HepG2 (cell line): ENCODE data around the gene ENO2. TPM values are rescaled to one million over a fixed set of nuclear protein-coding genes. Genes with fewer than 3 reads are reported as not detected.

ENCODE experiments used
- CAMTA2 ChIP-seq: sonication (generic); formaldehyde crosslinking; IDR thresholded peaks from 2 replicates; pipeline ENCODE4 v1.4.0; 2020; ENCODE audit warnings: mild to moderate bottlenecking, missing genetic modification reagents, borderline replicate concordance
- KAT8 ChIP-seq: IDR thresholded peaks from 2 replicates; pipeline ENCODE4 v1.6.1; 2016; ENCODE audit warnings: missing genetic modification reagents, missing compliant biosample characterization
- MEIS2 ChIP-seq: sonication (generic); formaldehyde crosslinking; IDR thresholded peaks from 2 replicates; pipeline ENCODE4 v1.9.0; 2021; ENCODE audit warnings: mild to moderate bottlenecking, missing genetic modification reagents
- NKX3-1 ChIP-seq: sonication (generic); formaldehyde crosslinking; IDR thresholded peaks from 2 replicates; pipeline ENCODE4 v1.5.0; 2020; ENCODE audit warnings: missing genetic modification reagents
- NONO ChIP-seq, 2 experiments: fragments of 450-650 bp in 1 of 2; sonication (generic) in 1 of 2; formaldehyde crosslinking in 1 of 2; IDR thresholded peaks in 1 of 2; conservative IDR thresholded peaks in 1 of 2; 2 replicates each; pipeline versions ENCODE4 v1.6.1 to v1.8.0; 2017 to 2022; ENCODE audit warnings: mild to moderate bottlenecking in 1 of 2, missing genetic modification reagents in 1 of 2, moderate library complexity in 1 of 2
- PAX8 ChIP-seq: sonication (generic); formaldehyde crosslinking; IDR thresholded peaks from 2 replicates; pipeline ENCODE4 v1.8.0; 2022; ENCODE audit warnings: mild to moderate bottlenecking, missing genetic modification reagents, borderline replicate concordance
- REST ChIP-seq, 2 experiments: IDR thresholded peaks; 2 replicates each; pipeline ENCODE4 v1.6.1; 2011 to 2012; ENCODE audit warnings: low read length in 2 of 2, borderline replicate concordance in 1 of 2, low read depth in 1 of 2, mild to moderate bottlenecking in 1 of 2, moderate library complexity in 1 of 2
- SAP130 ChIP-seq: IDR thresholded peaks from 2 replicates; pipeline ENCODE4 v1.6.1; 2016; ENCODE audit warnings: low read depth
- SMAD3 ChIP-seq: sonication (generic); formaldehyde crosslinking; IDR thresholded peaks from 2 replicates; pipeline ENCODE4 v1.4.0; 2020; ENCODE audit warnings: missing genetic modification reagents
- TGIF2 ChIP-seq: IDR thresholded peaks from 2 replicates; pipeline ENCODE4 v1.6.1; 2016; ENCODE audit warnings: control low read depth, missing compliant biosample characterization
- XRCC5 ChIP-seq: fragments of 200-400 bp; formaldehyde crosslinking; optimal IDR thresholded peaks from 2 replicates; pipeline ENCODE3; 2017; ENCODE audit warnings: mild to moderate bottlenecking, low read length
- ZKSCAN5 ChIP-seq: sonication (generic); formaldehyde crosslinking; IDR thresholded peaks from 2 replicates; pipeline ENCODE4 v1.5.1; 2020; ENCODE audit warnings: mild to moderate bottlenecking, missing genetic modification reagents
- ZNF720 ChIP-seq: sonication (generic); formaldehyde crosslinking; IDR thresholded peaks from 2 replicates; pipeline ENCODE4 v1.4.0; 2020; ENCODE audit warnings: missing genetic modification reagents
- ZNF891 ChIP-seq: sonication (generic); formaldehyde crosslinking; IDR thresholded peaks from 2 replicates; pipeline ENCODE4 v1.5.0; 2020; ENCODE audit warnings: mild to moderate bottlenecking, missing genetic modification reagents
- polyA plus RNA-seq, 8 experiments: library from polyadenylated mRNA; depleted of rRNA in 3 of 8; stranded (reverse) in 7 of 8; unstranded in 1 of 8; fragments of >200 nt; fragmentation: Illumina TruSeq in 4 of 8; extraction: Trizol in 4 of 8; gene quantifications; 2 replicates each; pipeline versions ENCODE4 v1.2.1 to v1.2.3, GENCODE V29; 2011 to 2016; ENCODE audit warnings: low read depth in 4 of 8, missing spikeins in 1 of 8, mixed read lengths in 1 of 8; ENCODE audit not compliant: insufficient read depth in 1 of 8
- total RNA-seq, 5 experiments: library from RNA; depleted of rRNA; stranded (reverse); fragments of >200 nt; fragmentation: Illumina TruSeq; extraction: Trizol; gene quantifications; 2 replicates each; pipeline ENCODE4 v1.2.3, GENCODE V29; 2016; ENCODE audit warnings: low read depth in 1 of 5
- TF ChIP-seq, protein P1 (sequence below): sonication (generic); formaldehyde crosslinking; IDR thresholded peaks from one replicate; pipeline ENCODE4 v1.5.1; 2020; ENCODE audit warnings: mild to moderate bottlenecking, missing genetic modification reagents; ENCODE audit errors: not compliant biosample characterization
- TF ChIP-seq, protein P2 (sequence below): sonication (generic); formaldehyde crosslinking; conservative IDR thresholded peaks from 2 replicates; pipeline ENCODE4 v1.4.0; 2020; ENCODE audit warnings: missing genetic modification reagents

ENO2 gene
- total and polyA plus RNA-seq, 2 of the 13 experiments (the other 11 are each of a cell fraction or from before 2014, with no cell fraction given): 19.3 to 136 TPM

DNA sequence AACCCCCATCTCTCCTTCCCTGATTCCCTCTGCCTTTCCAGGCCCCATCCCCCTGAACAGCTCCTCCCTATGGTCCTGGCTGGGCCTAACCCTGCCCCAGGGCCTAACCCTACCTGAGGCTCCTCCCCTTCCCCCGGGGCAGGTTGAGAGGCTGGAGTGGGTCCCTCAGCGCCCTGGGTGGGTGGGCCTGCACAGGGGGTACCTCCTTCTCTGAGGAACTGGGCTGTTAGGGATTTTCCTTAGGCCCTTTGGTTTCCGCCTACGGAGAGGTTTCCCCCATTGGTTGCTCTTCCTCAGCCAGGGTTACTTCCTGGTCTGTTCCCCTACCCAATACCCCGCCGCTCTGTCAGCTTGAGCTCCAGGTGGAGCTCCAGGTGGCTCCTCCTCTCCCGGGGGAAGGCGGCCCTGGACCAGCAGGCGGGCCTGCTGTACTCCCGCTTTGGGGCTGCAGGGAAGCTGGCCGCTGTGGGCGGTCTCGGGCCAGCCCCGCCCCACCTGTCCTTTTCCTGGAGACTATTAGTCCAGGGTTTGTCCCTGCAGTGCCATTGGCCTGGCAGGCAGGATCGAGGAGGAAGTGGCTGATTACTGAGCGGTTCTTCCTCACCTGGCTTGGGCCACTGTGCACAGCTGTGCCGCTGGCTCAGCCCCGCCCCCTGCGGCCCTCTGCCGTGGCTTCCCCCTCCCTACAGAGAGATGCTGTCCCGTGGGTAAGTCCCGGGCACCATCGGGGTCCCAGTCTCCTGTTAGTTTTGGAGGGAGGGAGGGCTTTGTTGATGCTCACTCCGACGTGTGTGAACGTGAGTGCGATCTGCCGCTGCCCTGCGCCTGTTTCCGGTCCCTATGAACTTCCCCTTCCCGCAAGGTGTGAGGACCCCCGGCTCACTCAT lies 31.9 kb downstream of the ENO2 start (continued):
- TF ChIP-seq, protein P1, sequence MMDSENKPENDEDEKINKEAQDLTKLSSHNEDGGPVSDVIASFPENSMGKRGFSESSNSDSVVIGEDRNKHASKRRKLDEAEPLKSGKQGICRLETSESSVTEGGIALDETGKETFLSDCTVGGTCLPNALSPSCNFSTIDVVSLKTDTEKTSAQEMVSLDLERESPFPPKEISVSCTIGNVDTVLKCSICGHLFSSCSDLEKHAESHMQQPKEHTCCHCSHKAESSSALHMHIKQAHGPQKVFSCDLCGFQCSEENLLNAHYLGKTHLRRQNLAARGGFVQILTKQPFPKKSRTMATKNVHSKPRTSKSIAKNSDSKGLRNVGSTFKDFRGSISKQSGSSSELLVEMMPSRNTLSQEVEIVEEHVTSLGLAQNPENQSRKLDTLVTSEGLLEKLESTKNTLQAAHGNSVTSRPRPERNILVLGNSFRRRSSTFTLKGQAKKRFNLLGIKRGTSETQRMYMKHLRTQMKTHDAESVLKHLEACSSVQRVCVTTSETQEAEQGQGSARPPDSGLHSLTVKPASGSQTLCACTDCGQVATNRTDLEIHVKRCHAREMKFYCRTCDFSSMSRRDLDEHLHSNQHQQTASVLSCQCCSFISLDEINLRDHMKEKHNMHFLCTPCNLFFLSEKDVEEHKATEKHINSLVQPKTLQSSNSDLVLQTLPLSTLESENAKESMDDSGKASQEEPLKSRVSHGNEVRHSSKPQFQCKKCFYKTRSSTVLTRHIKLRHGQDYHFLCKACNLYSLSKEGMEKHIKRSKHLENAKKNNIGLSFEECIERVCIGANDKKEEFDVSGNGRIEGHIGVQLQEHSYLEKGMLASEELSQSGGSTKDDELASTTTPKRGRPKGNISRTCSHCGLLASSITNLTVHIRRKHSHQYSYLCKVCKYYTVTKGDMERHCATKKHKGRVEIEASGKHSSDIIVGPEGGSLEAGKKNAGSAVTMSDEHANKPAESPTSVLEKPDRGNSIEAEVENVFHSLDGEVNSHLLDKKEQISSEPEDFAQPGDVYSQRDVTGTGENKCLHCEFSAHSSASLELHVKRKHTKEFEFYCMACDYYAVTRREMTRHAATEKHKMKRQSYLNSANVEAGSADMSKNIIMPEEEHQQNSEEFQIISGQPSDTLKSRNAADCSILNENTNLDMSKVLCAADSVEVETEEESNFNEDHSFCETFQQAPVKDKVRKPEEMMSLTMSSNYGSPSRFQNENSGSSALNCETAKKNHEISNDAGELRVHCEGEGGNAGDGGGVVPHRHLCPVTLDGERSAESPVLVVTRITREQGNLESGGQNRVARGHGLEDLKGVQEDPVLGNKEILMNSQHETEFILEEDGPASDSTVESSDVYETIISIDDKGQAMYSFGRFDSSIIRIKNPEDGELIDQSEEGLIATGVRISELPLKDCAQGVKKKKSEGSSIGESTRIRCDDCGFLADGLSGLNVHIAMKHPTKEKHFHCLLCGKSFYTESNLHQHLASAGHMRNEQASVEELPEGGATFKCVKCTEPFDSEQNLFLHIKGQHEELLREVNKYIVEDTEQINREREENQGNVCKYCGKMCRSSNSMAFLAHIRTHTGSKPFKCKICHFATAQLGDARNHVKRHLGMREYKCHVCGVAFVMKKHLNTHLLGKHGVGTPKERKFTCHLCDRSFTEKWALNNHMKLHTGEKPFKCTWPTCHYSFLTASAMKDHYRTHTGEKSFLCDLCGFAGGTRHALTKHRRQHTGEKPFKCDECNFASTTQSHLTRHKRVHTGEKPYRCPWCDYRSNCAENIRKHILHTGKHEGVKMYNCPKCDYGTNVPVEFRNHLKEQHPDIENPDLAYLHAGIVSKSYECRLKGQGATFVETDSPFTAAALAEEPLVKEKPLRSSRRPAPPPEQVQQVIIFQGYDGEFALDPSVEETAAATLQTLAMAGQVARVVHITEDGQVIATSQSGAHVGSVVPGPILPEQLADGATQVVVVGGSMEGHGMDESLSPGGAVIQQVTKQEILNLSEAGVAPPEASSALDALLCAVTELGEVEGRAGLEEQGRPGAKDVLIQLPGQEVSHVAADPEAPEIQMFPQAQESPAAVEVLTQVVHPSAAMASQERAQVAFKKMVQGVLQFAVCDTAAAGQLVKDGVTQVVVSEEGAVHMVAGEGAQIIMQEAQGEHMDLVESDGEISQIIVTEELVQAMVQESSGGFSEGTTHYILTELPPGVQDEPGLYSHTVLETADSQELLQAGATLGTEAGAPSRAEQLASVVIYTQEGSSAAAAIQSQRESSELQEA (CRISPR knock-in tag): peak; percentile 16
- no peak for TF ChIP-seq ZKSCAN5
- TF ChIP-seq REST (IDR thresholded peaks at IDR 0.05; ENCODE audit: borderline replicate concordance in 1 of 2, low read depth in 1 of 2, low read length in 2 of 2): no peak
- TF ChIP-seq, protein P2, sequence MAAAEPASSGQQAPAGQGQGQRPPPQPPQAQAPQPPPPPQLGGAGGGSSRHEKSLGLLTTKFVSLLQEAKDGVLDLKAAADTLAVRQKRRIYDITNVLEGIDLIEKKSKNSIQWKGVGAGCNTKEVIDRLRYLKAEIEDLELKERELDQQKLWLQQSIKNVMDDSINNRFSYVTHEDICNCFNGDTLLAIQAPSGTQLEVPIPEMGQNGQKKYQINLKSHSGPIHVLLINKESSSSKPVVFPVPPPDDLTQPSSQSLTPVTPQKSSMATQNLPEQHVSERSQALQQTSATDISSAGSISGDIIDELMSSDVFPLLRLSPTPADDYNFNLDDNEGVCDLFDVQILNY (CRISPR knock-in tag): 0 out of 2 replicates have a peak, but pooled peaks have one; percentile 30
- peak; percentile 93 for TF ChIP-seq SAP130 (CRISPR knock-in tag)
- no peak for TF ChIP-seq XRCC5
- peak; percentile 73 for TF ChIP-seq MEIS2
- TF ChIP-seq ZNF891: peak; percentile 83
- no peak; the same call in 1 of the 2 replicates for TF ChIP-seq PAX8 (CRISPR knock-in tag)
- TF ChIP-seq NONO (IDR thresholded peaks at IDR 0.05): no peak
- peak; percentile 49; the same call in 1 of the 2 replicates for TF ChIP-seq NONO (CRISPR knock-in tag; conservative IDR thresholded peaks at IDR 0.05)
- peak; percentile 78; the same call in 1 of the 2 replicates for TF ChIP-seq TGIF2 (CRISPR knock-in tag)
- no peak for TF ChIP-seq CAMTA2 (CRISPR knock-in tag)
- TF ChIP-seq KAT8 (CRISPR knock-in tag): peak; percentile 90
- no peak for TF ChIP-seq NKX3-1 (CRISPR knock-in tag)
- peak; percentile 68; the same call in 1 of the 2 replicates for TF ChIP-seq SMAD3
- no peak for TF ChIP-seq ZNF720 (CRISPR knock-in tag)
